Raji (cell line): ENCODE results near the gene ATP6V1F.

Source experiments
- POLR2A ChIP-seq: IDR thresholded peaks from 2 replicates; pipeline ENCODE4 v1.6.1; 2011; ENCODE audit warnings: low read depth, low read length, control low read depth; ENCODE audit not compliant: insufficient read depth

ATP6V1F gene

DNA sequence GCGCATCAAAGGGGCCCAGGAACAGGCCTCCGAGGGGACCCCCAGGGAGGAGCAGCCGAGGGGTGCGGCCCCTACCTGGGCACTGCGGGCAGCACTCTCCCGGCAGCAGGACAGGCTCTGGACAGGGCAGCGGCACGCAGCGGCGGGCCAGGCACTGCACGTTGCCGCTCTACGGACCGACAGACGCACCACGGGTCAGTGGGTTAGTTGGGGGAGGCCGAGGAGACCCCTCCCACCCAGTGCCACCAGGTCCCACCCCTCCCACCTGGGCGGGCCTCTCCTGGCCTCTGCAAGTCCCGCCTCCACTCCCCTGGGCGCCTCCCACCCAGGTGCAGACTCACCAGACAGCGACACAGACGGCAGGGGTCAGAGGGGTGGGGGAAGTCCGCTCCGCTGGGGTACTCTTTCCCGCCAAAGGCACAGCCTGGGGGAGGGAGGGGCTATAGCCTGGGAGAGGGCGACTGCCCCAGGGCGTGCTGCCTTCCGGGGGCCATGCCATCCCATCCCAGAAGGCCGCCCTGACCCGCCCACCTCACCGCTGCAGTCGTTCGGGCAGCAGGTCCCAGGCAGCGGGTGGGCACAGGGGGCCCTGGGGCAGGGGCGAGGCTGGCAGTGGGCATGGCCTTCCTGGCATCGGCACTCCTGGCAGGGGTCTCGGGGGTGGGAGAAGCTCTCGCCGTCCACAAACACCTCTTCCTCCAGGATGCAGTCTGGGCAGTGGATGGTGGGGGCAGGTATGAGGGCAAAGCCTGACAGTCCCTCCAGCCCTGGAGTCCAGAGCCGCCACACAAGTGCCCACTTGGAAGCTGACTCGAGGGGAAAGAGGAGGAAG lies 28.7 kb downstream of the ATP6V1F start:
- no peak for TF ChIP-seq POLR2A

DNA sequence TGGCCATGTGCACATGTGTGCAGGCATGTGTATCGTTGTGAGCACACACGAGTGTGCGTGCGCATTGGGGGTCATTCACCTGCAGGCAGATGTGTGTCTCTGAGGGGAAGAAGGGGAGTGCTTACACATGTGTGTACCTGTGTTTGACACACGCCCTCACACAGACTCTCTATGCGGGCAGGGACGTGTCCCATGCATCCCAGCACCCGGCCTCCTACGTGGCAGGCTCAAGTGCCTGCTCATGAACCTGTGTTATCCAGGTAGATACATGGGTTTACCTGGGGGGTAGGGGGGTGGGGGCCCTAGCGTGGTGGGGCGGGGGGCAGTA lies 29.2 kb downstream of the ATP6V1F start:
- TF ChIP-seq POLR2A = no peak

DNA sequence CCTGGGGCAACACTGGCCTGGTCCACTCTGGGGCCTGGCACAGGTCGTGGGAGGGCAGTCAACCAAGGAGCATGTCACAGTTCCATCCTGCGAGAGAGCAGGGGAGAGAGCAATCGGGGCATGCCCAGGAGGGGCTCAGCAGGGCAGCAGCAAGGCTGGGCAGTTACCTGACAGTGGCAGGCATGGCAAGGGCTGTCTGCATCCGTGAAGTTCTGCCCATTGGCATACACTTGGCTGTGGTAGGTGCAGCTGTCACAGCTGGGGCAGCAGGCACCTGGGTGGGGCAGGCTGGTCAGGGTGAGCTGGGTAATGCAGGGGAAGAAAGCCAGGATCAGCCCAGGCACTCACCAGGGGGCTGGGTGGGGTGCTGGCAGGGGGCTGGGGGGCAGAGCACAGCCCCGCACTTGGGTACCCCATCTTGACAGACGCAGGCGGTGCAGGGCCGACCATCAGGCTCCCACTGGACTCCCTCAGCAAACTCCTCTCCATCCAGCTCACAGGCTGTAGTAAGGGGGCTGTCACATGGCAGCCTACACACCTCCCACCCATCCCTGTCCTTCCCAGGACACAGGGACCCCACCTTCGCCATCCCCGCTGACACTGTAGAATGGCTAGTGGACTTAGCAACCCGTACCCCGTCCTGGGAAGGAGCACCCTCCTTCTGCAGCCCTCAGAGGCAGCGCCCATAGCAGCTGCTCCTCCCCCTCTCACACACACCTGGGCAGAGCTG lies 30.0 kb downstream of the ATP6V1F start:
- TF ChIP-seq POLR2A = no peak

DNA sequence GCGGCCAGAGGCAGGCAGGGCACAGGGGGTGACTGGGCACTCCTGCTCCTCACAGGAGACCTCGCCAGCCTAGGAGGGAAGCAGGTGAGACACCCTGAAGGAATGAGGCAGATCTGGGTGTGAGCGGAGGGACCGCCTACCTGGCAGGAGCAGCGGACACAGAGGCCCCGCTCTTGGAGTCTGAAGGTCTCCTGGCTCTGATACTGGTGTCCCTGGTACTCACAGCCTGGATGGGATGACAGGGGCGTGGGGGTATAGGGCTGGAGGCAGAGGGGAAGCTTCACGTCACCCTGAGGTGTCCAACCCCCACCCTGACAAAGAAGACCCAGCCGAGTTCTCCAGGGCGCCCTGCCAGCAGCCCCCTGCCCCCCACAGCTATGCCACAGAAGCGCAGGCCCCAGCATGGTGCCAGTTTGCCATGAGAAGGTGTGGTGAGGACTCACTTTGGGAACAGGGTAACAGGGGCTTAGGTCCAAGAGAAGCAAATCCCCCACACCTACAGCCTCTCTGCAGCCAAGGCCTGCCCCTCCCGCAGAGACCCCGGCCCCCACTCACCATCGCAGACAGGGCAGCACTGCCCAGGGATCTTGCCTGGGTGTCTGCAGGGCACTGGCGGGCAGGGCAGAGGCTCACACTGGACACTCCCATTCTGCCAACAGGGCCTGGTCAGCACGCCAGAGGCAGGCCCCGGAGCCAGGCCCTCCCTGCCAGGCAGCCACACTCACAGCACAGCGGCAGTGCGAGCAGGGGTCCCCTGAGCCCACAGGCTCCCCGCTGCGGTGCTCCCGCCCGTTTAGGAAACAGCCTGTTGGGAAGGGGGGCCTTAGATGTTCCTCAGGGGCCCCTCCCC lies 30.8 kb downstream of the ATP6V1F start:
- no peak for TF ChIP-seq POLR2A

DNA sequence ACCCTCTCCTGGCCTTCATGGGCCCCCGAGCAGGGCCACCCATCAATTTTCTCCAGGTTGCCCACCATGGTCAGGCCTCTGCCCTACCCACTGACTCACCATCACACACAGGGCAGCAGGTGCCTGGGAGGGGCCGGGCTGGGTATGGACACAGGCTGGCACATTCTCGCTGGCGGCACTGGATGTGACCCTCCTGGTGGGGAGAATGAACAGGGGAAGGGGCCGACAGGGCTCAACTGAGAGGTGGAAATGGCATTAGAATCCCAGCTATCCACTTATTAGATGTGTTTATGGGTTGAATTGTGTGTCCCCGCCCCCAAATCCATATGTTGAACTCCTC lies 31.4 kb downstream of the ATP6V1F start:
- TF ChIP-seq POLR2A = no peak

DNA sequence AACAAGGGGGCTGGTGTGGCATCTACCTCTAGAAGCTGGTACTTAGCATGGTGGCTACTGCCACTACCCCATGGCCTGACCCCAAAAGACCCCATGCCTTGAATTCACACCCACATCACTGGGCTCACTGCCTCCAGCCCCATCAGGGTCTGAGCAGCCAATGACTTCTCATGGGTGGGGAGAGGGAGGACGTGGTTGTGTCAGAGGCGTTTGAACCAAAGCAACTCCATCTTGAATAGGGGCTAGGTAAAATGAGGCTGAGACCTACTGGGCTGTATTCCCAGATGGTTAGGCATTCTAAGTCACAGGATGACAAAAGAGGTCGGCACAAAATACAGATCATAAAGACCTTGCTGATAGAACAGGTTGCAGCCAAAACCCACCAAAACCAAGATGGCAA lies 32.7 kb downstream of the ATP6V1F start:
- TF ChIP-seq POLR2A = no peak

DNA sequence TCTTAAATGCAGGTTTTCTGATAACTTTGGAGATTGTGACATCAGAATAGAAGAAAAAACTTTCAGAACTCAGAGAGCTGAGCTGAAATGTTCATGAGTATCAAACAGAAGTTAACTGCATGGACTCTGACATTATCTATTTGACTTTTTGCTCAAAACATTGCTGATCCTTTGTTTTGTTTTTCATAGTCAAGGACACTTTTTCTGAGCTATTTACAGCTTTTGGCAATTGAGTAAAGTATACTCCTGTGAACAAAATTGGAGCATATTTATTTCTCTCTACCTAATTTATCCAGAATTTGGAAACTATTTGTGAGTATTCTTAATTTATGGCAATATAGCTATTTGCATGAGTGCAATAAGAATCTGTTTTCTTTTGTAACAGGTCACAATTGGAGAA lies 36.7 kb downstream of the ATP6V1F start:
- no peak for TF ChIP-seq POLR2A

DNA sequence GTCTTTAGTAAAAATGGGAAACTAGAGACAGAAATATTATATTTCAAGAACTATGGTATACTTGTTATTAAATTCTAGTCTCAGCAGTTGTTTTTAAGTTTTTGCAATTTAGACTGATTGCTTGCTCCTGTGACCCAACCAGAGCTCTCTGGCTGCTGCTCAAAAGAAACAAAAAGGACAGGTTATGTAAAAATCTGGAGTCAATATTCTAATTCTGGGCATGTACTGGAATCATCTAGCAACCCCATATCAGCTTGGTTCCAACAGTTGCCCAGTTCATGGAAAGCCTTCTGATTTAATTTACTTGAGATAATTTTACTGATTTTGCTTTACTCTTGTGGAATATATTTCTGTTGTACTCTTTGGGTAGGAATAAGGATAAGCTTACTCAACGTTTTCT lies 37.6 kb downstream of the ATP6V1F start:
- TF ChIP-seq POLR2A = no peak

DNA sequence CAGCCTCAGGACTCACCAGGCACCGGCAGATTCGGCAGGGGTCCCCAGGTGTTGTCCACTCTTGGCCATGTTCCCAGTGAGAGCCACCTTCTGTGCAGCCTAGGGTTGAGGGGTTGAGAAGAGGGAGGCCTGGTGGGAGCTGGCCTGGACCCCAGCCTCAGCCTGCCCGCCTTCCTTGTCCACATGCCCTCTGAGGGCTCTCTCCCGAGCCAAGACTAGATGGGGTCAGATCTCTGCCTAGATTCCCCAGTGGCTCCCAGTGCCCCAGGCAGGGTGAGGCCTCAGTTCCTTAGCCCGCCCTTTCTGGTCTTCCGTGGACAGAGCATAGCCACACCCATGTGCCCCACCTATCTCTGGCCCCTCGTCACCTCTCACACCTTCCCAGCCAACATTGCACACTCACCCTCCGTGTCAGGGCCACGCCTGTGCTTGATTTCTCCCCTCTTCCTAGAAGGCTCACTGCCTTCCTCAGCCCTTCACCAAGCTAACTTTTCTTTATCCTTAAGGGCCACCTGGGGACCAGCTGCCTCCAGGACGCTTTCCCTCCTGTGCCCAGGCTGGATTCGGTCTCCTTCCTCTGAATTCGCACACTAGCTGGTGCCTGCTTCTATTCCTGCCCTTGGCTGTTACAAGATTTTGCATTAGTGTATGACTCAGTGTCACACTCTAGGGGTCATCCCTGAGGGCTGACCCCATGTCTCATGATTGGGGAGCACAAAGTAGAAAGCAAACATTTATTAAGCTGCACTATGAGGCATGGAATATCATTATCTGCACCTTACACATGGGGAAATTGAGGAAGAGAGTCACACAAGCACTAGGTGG lies 40.3 kb downstream of the ATP6V1F start:
- TF ChIP-seq POLR2A = no peak

DNA sequence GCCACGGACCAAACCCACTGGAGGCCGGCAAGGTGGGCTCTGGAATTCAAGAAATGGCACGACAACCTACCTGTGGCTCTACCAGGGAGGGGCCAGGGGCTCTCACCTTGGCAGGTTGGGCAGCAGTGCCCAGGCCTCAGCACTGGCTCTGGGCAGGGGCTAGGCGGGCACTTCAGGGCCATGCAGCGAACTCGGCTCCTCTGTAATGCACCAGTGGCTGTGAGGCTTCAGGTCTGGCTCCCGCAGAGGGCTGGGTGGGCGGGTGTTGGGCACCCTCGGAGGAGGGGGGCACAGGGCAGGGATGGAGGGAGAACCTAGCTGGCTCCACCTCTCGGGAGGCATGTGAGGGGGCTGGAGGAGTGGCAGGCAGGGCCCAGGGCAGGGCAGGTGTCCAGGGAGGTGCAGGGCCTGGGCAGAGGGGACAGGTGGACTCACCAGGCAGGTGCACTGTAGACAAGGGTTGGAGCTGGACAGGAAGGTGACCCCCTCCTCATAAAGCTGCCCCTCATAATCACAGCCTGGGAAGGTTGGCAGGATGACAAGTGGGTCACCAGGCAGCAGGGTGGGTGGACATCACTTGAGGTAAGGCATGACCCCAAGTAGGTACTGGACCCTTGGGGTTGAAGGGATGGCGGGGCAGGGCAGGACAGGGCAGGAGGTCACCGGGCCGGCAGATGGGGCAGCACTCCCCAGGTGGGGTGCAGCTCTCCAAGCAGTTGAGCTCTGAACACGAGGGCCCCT lies 41.1 kb downstream of the ATP6V1F start:
- no peak for TF ChIP-seq POLR2A

DNA sequence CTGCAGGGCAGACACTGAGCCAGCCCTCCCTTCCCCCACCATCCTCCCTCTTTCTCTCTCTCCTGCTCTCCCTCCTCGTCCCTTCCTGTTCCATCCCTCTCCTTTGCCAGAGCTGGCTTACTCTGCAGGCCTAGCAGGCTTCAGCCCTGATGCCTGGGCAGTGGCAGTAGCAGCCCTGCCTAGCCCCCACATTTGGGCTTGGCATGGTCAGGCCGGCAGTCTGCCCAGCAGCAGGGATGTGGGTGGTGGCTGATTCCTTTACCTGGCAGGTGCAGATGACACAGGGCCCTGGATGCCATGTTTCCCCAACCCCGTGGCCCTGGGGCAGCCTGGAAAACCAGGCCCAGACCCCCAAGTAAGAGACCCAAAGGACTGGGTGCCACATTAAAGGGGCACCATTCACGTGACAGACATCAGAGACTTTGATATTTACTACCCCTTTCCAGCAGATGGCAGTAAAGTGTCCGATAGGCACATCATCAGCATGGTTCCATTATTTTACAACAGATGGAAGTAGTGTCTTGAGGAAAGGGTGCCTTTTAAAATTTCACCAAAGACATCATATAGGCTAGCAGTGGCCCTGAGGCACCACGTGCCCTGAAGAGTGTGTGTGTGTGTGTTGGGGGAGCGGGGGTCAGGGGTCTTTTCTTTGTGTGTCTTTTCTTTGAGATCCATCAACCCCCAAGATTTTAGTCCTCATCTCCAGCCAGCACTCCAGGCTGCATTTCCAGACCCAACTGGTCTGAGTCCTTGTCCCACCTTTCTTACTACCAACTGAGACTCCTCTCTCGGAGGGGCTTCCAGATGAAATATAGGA lies 41.9 kb downstream of the ATP6V1F start:
- TF ChIP-seq POLR2A = no peak

DNA sequence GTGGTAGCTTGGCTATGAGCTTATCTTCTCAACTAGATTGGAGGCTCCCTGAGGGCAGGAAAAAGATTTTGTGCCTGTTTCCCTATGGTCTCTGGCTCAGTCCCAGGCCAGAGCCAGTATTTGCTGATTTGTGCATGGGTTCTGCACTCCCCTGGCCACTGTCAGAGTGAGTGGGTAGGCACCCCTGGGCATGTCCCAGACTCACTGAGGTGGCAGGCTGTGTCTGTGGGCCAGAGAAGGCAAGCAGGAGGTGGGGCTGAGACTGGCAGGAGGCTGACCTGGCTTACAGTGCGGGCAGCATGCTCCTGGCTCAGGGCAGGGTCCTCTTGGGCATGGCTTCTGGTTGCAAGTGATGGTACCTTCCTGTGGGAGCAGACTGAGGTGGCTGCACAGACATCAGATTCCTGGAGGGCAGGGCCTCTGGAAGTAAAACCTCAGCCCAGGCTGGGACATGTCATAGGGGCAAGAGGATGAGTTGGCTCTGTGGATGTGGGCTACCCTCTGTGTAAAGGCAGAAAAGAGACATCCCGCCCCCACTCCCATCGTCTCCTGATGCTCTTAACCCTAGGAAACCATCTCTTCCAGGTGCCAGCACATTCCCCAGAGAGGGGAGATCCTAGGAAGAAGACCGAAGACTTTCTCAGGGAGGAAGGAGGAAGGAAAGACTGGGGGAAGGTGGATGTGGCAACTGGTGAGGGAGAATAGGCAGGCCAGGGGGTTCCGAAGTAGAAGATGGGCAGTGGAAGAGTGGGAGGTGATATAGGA lies 43.5 kb downstream of the ATP6V1F start:
- no peak for TF ChIP-seq POLR2A
